Esophagus muscularis mucosa (tissue), 3 donors: Measurements from ENCODE around the gene SERPINA10.

Experiments
- CTCF ChIP-seq, 3 experiments: fragments of 200-600 bp in 2 of 3; fragments of 450-650 bp in 1 of 3; sonication (generic) in 2 of 3; IDR thresholded peaks; one replicate each; pipeline ENCODE4 v1.5.1; 2017 to 2019; ENCODE audit warnings: antibody characterized with exemption in 3 of 3, mild to moderate bottlenecking in 2 of 3, moderate library complexity in 1 of 3
- POLR2A ChIP-seq: fragments of 450-650 bp; IDR thresholded peaks from one replicate; pipeline ENCODE4 v1.6.1; 2017; ENCODE audit warnings: antibody characterized with exemption, moderate library complexity, mild to moderate bottlenecking, low read depth

DNA sequence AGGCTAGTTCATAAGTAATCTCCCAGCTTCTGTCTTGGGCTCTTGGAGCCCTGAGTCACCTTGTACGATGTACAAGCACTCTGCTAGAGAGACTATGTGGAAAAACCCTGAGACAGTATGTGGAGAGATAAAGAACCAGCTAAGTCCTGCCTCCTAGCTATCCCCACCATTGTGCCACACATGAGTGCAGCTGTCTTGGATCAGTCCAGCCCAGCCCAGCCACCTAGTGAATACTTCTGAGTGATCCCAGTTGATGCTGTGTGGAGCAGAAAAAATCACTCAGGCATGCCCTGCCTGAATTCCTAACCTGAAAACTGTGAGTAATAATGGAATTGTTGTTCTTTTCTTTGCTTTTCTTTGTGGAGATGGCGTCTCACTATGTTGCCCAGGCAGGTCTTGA, 35.1 kb upstream of the SERPINA10 start:
- no peak for TF ChIP-seq CTCF (IDR thresholded peaks at IDR 0.05)
- no peak for TF ChIP-seq POLR2A
